Measurements from ENCODE around the gene C1QTNF1.

C1QTNF1 gene

GRCh38 chr17:79007504-79008381 lies 16.2 kb upstream of the C1QTNF1 start:
- Histone ChIP-seq H3K9me3 (ENCODE audit: control insufficient read depth, low read length) (peaks cover 9% of the 10 kb centered on the region), H3K4me3 (ENCODE audit: extremely low read depth, insufficient read depth, low read length, poor library complexity, severe bottlenecking) (no peak overlapping the region), H3K36me3 (ENCODE audit: control insufficient read depth, insufficient read depth, low read length) (peaks cover 18% of the 10 kb centered on the region), H3K27ac (ENCODE audit: low read depth, low read length, severe bottlenecking) (no peak overlapping the region), H3K4me1 (ENCODE audit: control insufficient read depth, insufficient read depth, low read length, poor library complexity, severe bottlenecking) (no peaks in the 10 kb centered on the region)
- WGBS, 2 experiments (ENCODE audit: insufficient coverage in 2 of 2) = 92 to 95% methylated on average over 18 of the region's 21 CpGs

GRCh38 chr17:79008666-79009387 lies 15.1 kb upstream of the C1QTNF1 start:
- Histone ChIP-seq H3K36me3 (ENCODE audit: control insufficient read depth, insufficient read depth, low read length) (peaks cover 16% of the 10 kb centered on the region), H3K9me3 (ENCODE audit: control insufficient read depth, low read length) (peaks cover 17% of the 10 kb centered on the region), H3K27ac (ENCODE audit: low read depth, low read length, severe bottlenecking) (no peak overlapping the region), H3K4me1 (ENCODE audit: control insufficient read depth, insufficient read depth, low read length, poor library complexity, severe bottlenecking) (no peaks in the 10 kb centered on the region), H3K4me3 (ENCODE audit: extremely low read depth, insufficient read depth, low read length, poor library complexity, severe bottlenecking) (peak overlapping the region; percentile 76)
- 53 to 60% methylated on average over 6 to 7 of the region's 7 CpGs for WGBS, 2 experiments (ENCODE audit: insufficient coverage in 2 of 2)

GRCh38 chr17:79009397-79010303 lies 14.3 kb upstream of the C1QTNF1 start, which contains the start of gene CANT1:
Gene CANT1 (minus strand): TSS chr17:79009764. CDS start chr17:78997622, 12,142 bp downstream.
- Histone ChIP-seq H3K9me3 (ENCODE audit: control insufficient read depth, low read length) (peaks cover 23% of the 10 kb centered on the region), H3K4me1 (ENCODE audit: control insufficient read depth, insufficient read depth, low read length, poor library complexity, severe bottlenecking) (no peaks in the 10 kb centered on the region), H3K4me3 (ENCODE audit: extremely low read depth, insufficient read depth, low read length, poor library complexity, severe bottlenecking) (peak within 1 kb of the TSS; percentile 76), H3K27ac (ENCODE audit: low read depth, low read length, severe bottlenecking) (no peak within 1 kb of the TSS), H3K36me3 (ENCODE audit: control insufficient read depth, insufficient read depth, low read length) (peaks cover 16% of the 10 kb centered on the region)
- WGBS, 2 experiments (ENCODE audit: insufficient coverage in 2 of 2) = 3 to 6% methylated on average over 44 to 57 of the region's 73 CpGs

- Histone ChIP-seq H3K4me1 (ENCODE audit: control insufficient read depth, insufficient read depth, low read length, poor library complexity, severe bottlenecking) (no peaks in the 10 kb centered on the region), H3K4me3 (ENCODE audit: extremely low read depth, insufficient read depth, low read length, poor library complexity, severe bottlenecking) (peak overlapping the region; percentile 76), H3K27ac (ENCODE audit: low read depth, low read length, severe bottlenecking) (no peak overlapping the region), H3K36me3 (ENCODE audit: control insufficient read depth, insufficient read depth, low read length) (peaks cover 16% of the 10 kb centered on the region), H3K9me3 (ENCODE audit: control insufficient read depth, low read length) (peaks cover 25% of the 10 kb centered on the region)
- WGBS, 2 experiments (ENCODE audit: insufficient coverage in 2 of 2) = 78 to 81% methylated on average over 5 of the region's 7 CpGs
Observed at GRCh38 chr17:79010304-79010646, 13.7 kb upstream of the C1QTNF1 start.

- WGBS, 2 experiments (ENCODE audit: insufficient coverage in 2 of 2) = 64 to 67% methylated on average over 4 to 5 of the region's 5 CpGs
- Histone ChIP-seq H3K36me3 (ENCODE audit: control insufficient read depth, insufficient read depth, low read length) (peaks cover 15% of the 10 kb centered on the region), H3K4me3 (ENCODE audit: extremely low read depth, insufficient read depth, low read length, poor library complexity, severe bottlenecking) (no peak overlapping the region), H3K27ac (ENCODE audit: low read depth, low read length, severe bottlenecking) (no peak overlapping the region), H3K4me1 (ENCODE audit: control insufficient read depth, insufficient read depth, low read length, poor library complexity, severe bottlenecking) (no peaks in the 10 kb centered on the region), H3K9me3 (ENCODE audit: control insufficient read depth, low read length) (peaks cover 33% of the 10 kb centered on the region)
Observed at GRCh38 chr17:79011451-79012147, 12.4 kb upstream of the C1QTNF1 start.

GRCh38 chr17:79012563-79013134 lies 11.3 kb upstream of the C1QTNF1 start:
- H3K4me1 ChIP-seq (ENCODE audit: control insufficient read depth, insufficient read depth, low read length, poor library complexity, severe bottlenecking) = no peaks in the 10 kb centered on the region
- H3K4me3 ChIP-seq (ENCODE audit: extremely low read depth, insufficient read depth, low read length, poor library complexity, severe bottlenecking) = no peak overlapping the region
- peaks cover 37% of the 10 kb centered on the region for H3K9me3 ChIP-seq (ENCODE audit: control insufficient read depth, low read length)
- H3K36me3 ChIP-seq (ENCODE audit: control insufficient read depth, insufficient read depth, low read length) = peaks cover 5% of the 10 kb centered on the region
- WGBS, 2 experiments (ENCODE audit: insufficient coverage in 2 of 2) = 63 to 74% methylated on average over 5 of the region's 6 CpGs
- no peak overlapping the region for H3K27ac ChIP-seq (ENCODE audit: low read depth, low read length, severe bottlenecking)

- Histone ChIP-seq H3K4me3 (ENCODE audit: extremely low read depth, insufficient read depth, low read length, poor library complexity, severe bottlenecking) (no peak overlapping the region), H3K27ac (ENCODE audit: low read depth, low read length, severe bottlenecking) (no peak overlapping the region), H3K4me1 (ENCODE audit: control insufficient read depth, insufficient read depth, low read length, poor library complexity, severe bottlenecking) (no peaks in the 10 kb centered on the region), H3K36me3 (ENCODE audit: control insufficient read depth, insufficient read depth, low read length) (no peaks in the 10 kb centered on the region), H3K9me3 (ENCODE audit: control insufficient read depth, low read length) (peaks cover 39% of the 10 kb centered on the region)
- 76 to 88% methylated on average over 2 of the region's 2 CpGs for WGBS, 2 experiments (ENCODE audit: insufficient coverage in 2 of 2)
Observed at GRCh38 chr17:79014158-79014758, 9.7 kb upstream of the C1QTNF1 start.

GRCh38 chr17:79017546-79018369 lies 6.2 kb upstream of the C1QTNF1 start:
- no peak overlapping the region for H3K4me3 ChIP-seq (ENCODE audit: extremely low read depth, insufficient read depth, low read length, poor library complexity, severe bottlenecking)
- WGBS, 2 experiments (ENCODE audit: insufficient coverage in 2 of 2) = 69 to 74% methylated on average over 5 to 6 of the region's 6 CpGs
- no peak overlapping the region for H3K27ac ChIP-seq (ENCODE audit: low read depth, low read length, severe bottlenecking)
- peaks cover 30% of the 10 kb centered on the region for H3K9me3 ChIP-seq (ENCODE audit: control insufficient read depth, low read length)
- no peaks in the 10 kb centered on the region for H3K4me1 ChIP-seq (ENCODE audit: control insufficient read depth, insufficient read depth, low read length, poor library complexity, severe bottlenecking)
- H3K36me3 ChIP-seq (ENCODE audit: control insufficient read depth, insufficient read depth, low read length) = no peaks in the 10 kb centered on the region

GRCh38 chr17:79018370-79018695 lies 5.6 kb upstream of the C1QTNF1 start:
- Histone ChIP-seq H3K36me3 (ENCODE audit: control insufficient read depth, insufficient read depth, low read length) (no peaks in the 10 kb centered on the region), H3K4me1 (ENCODE audit: control insufficient read depth, insufficient read depth, low read length, poor library complexity, severe bottlenecking) (no peaks in the 10 kb centered on the region), H3K27ac (ENCODE audit: low read depth, low read length, severe bottlenecking) (no peak overlapping the region), H3K9me3 (ENCODE audit: control insufficient read depth, low read length) (peaks cover 24% of the 10 kb centered on the region), H3K4me3 (ENCODE audit: extremely low read depth, insufficient read depth, low read length, poor library complexity, severe bottlenecking) (no peak overlapping the region)
- 73 to 89% methylated on average over 3 of the region's 3 CpGs for WGBS, 2 experiments (ENCODE audit: insufficient coverage in 2 of 2)

Measured in mesodermal cell (in vitro differentiated cells).